Measurements from ENCODE around the gene CDYL. TPM values are rescaled to one million over a fixed set of nuclear protein-coding genes. Genes with fewer than 3 reads are reported as not detected.

Gene CDYL
- total RNA-seq, 4 donors from 2014 or later, result 32.1 to 61.4 (median 39.0) TPM

DNA sequence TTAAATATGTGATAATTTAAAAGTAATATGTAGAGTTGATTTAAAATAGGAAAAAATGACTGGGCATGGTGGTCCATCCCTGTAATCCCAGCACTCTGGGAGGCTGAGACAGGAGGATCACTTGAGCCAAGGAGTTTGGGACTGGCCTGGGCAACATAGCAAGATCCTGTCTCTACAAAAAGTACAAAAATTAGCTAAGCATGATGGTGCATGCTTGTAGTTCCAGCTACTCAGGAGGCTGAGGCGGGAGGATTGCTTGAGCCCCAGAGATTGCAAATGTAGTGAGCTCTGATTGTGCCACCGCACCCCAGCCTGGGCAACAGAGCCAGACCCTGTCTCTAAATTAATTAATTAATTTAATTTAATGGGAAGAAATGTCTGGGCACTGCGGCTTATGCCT, 44.2 kb upstream of the CDYL start:
- TF ChIP-seq, protein P1, sequence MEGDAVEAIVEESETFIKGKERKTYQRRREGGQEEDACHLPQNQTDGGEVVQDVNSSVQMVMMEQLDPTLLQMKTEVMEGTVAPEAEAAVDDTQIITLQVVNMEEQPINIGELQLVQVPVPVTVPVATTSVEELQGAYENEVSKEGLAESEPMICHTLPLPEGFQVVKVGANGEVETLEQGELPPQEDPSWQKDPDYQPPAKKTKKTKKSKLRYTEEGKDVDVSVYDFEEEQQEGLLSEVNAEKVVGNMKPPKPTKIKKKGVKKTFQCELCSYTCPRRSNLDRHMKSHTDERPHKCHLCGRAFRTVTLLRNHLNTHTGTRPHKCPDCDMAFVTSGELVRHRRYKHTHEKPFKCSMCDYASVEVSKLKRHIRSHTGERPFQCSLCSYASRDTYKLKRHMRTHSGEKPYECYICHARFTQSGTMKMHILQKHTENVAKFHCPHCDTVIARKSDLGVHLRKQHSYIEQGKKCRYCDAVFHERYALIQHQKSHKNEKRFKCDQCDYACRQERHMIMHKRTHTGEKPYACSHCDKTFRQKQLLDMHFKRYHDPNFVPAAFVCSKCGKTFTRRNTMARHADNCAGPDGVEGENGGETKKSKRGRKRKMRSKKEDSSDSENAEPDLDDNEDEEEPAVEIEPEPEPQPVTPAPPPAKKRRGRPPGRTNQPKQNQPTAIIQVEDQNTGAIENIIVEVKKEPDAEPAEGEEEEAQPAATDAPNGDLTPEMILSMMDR (IDR thresholded peaks at IDR 0.05), result no peak
- TF ChIP-seq POLR2A (IDR thresholded peaks at IDR 0.05), result no peak
- H3K4me3 ChIP-seq (ENCODE audit: low read depth, poor library complexity, severe bottlenecking), result no peak overlapping the region
- intact Hi-C loops (cut with DNase I; ENCODE audit: low total_unique reads), result no loop called here
- 96 to 98% methylated on average over 3 of the region's 3 CpGs for WGBS, 2 donors
- DNase-seq (ENCODE audit: low spot score in 2 of 2), result no peak

DNA sequence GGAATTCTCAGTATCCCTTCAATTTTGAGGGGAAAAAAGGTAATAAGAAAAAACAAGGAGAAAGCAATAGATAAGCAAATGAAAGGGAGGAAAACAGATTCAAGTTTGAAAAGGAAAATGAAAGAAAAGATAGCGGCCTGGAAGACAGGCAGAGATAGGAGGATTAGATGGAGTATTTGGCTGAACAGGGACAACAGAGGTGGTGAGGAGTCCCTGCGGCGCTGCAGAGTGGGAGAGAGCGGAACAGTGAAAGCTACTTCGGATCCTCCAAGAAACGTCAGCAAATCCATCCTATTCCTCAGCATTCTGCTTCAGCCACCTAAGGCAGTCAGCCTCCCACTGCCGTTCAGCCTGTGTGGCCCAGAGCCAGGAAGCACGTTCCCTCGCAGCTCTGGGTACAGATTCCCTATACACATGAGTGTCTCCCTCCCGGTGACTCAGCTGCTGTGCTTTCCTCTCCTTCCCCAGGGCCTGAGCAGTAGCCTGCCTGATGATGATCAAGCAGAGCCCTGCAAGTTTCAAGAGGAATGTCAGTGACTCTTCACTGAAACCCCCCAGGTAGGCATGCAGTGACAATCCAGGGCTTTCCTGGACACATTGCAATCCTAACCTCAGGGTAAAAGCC, 43.4 kb upstream of the CDYL start:
- peak in 1 of 2 donors; percentile 23 for DNase-seq (ENCODE audit: low spot score in 2 of 2)
- intact Hi-C loops (cut with DNase I; ENCODE audit: low total_unique reads), result no loop called here
- H3K4me3 ChIP-seq (ENCODE audit: low read depth, poor library complexity, severe bottlenecking), result no peak overlapping the region
- WGBS, 2 donors, result 31 to 36% methylated on average over 10 of the region's 10 CpGs
- TF ChIP-seq, protein P1 (IDR thresholded peaks at IDR 0.05), result no peak
- TF ChIP-seq POLR2A (IDR thresholded peaks at IDR 0.05), result no peak

DNA sequence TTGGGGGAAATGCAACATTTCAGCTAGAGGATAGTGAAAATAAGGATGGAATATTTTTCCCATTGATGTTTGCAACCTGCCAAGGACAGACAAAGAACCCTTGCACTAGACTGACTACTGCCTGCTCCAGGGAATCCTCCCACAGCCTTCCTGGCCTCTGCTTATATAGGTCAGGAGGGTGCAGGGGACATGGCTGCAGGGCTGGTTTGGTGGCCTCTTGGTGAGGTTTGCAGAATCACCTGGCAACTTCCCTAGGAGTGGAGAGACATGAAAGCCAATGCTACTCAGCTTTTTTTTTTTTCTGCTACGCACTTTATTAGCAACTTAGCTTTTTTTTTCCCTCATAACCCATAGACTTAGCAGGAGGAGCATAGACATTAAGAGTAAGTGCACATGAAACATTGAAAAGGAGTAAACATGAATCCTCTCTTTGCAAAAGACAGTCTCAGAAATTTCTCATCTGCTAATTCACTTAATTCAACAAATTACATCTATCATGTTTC, 39.8 kb upstream of the CDYL start:
- H3K4me3 ChIP-seq (ENCODE audit: low read depth, poor library complexity, severe bottlenecking), result no peak overlapping the region
- WGBS, 2 donors, result 79 to 81% methylated on average over 1 of the region's 1 CpG
- no peak for DNase-seq (ENCODE audit: low spot score in 2 of 2)
- intact Hi-C loops (cut with DNase I; ENCODE audit: low total_unique reads), result no loop called here
- TF ChIP-seq POLR2A (IDR thresholded peaks at IDR 0.05), result no peak
- TF ChIP-seq, protein P1 (IDR thresholded peaks at IDR 0.05), result no peak

DNA sequence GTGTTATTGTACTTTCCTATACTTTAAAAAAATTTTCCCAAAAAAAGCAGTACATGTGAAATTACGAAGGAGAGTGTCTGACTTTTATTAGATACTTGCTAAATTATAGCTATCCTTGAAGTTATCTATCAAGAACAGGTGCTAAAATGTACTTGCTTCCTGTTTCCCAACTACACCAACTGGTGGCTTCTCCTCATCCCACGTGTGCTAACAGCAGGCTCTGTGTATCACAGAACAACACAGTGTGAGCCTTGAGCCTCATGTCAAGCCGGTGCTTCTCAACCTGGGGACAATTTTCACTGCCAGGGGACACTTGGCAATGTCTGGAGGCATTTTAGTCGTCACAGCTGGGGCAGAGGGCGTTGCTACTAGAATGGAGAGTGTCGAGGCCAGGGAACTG, 36.2 kb upstream of the CDYL start:
- no peak overlapping the region for H3K4me3 ChIP-seq (ENCODE audit: low read depth, poor library complexity, severe bottlenecking)
- TF ChIP-seq, protein P1 (IDR thresholded peaks at IDR 0.05), result no peak
- no peak for TF ChIP-seq POLR2A (IDR thresholded peaks at IDR 0.05)
- no peak for DNase-seq (ENCODE audit: low spot score in 2 of 2)
- intact Hi-C loops (cut with DNase I; ENCODE audit: low total_unique reads), result no loop called here
- 65 to 68% methylated on average over 6 of the region's 6 CpGs for WGBS, 2 donors

DNA sequence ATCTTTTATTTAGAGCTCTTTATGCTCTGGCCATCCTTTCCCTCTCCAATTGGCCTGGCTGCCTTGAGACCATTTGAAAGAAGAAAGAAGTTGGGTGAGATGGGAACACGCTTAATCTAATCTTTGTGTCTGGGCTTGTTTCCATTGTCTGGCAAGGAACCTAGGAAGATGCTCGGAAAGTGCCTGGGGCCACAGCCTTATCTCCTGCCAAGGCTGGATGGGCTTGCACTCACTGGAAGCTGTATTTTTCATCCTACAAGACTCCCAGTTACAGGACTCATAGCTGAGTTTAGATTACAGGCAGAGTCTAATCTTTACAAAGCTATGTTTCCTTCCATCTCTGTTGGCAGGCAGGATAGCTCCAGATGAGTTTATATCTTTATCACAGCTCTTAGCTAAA, 33.1 kb upstream of the CDYL start:
- no peak overlapping the region for H3K4me3 ChIP-seq (ENCODE audit: low read depth, poor library complexity, severe bottlenecking)
- 28 to 34% methylated on average over 2 of the region's 2 CpGs for WGBS, 2 donors
- DNase-seq (ENCODE audit: low spot score in 2 of 2), result no peak
- intact Hi-C loops (cut with DNase I; ENCODE audit: low total_unique reads), result no loop called here
- TF ChIP-seq POLR2A (IDR thresholded peaks at IDR 0.05), result no peak
- TF ChIP-seq, protein P1 (IDR thresholded peaks at IDR 0.05), result no peak

DNA sequence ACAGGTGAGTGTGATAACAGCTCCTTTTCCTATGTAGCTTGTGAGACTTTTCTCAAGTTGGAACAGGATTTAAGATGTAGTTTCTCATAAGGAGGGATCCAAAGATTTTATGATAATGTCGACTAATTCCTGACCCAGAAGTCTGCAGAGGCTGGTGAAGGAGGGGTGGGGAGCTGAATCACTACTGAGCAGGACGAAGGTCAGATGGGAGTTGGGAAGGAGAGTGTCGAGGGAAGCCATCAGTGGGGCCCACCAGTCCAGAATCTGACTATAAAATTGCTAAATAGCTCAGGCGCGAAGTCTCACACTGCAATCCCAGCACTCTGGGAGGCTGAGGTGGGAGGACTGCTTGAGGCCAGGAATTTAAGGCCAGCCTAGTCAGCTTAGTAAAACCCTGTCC, 32.3 kb upstream of the CDYL start:
- DNase-seq (ENCODE audit: low spot score in 2 of 2), result no peak
- TF ChIP-seq POLR2A (IDR thresholded peaks at IDR 0.05), result no peak
- TF ChIP-seq, protein P1 (IDR thresholded peaks at IDR 0.05), result no peak
- intact Hi-C loops (cut with DNase I; ENCODE audit: low total_unique reads), result no loop called here
- 55 to 65% methylated on average over 5 of the region's 5 CpGs for WGBS, 2 donors
- H3K4me3 ChIP-seq (ENCODE audit: low read depth, poor library complexity, severe bottlenecking), result no peak overlapping the region

Data from lower leg skin (tissue), 4 donors.